Measurements from ENCODE around the gene UNC93B1.
"Not testable (repeated sequence)": the region's sequence is repeated elsewhere in the genome, so short reads cannot be mapped to it uniquely, and the experiment has no call there.

Gene UNC93B1

DNA sequence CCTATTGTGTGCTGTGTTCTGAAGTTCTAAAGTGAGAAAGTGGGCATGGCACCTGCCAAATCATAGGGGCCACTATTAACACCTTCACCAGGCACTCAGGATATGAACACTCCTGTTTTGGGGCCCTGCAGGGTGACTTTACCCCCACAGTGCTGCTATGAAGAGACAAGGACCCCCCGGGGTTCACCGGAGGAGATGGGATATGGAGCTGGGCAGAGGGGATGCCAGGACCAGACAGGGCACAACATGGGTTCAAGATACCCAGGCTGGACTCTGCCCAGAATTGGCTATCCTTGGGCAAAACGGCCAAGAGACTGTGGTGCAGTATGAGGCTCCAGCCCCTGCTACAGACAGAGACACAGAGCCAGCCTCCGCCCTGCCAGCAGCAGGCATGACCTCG lies 9.5 kb downstream of the UNC93B1 start:
- H3K4me3 ChIP-seq (ENCODE audit: low read depth in 1 of 2, low read length in 2 of 2); H3K27ac ChIP-seq (ENCODE audit: low read length); H3K9me3 ChIP-seq (ENCODE audit: control insufficient read depth in 1 of 2, low read length in 2 of 2); H3K27me3 ChIP-seq (ENCODE audit: low read depth, low read length); H3K36me3 ChIP-seq (ENCODE audit: control insufficient read depth in 1 of 2, insufficient read depth in 2 of 2, low read length in 2 of 2); H3K4me1 ChIP-seq (ENCODE audit: control insufficient read depth in 1 of 2, insufficient read depth in 2 of 2, low read length in 2 of 2): not testable (repeated sequence)

DNA sequence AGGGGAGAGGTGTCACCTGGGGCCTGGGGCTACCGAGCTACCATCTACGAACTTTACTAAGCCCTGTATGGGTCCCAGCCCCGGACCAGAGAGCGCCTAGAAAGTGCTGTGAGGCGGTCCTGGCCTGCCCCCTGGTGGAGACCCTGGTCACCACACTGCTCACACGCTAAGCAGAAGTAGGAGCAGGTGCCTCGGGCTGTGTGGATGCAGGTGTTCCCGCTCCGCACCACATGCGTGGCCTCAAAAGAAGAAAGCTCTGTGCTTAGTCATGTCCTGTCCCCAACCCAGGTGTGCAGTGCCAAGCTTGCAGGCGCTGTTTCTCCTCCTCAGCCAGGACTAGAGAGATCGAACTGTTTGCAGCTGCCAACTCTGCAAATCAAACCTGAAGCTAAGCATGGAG lies 10.1 kb downstream of the UNC93B1 start:
- H3K27ac ChIP-seq (ENCODE audit: low read length); H3K4me1 ChIP-seq (ENCODE audit: control insufficient read depth in 1 of 2, insufficient read depth in 2 of 2, low read length in 2 of 2); H3K36me3 ChIP-seq (ENCODE audit: control insufficient read depth in 1 of 2, insufficient read depth in 2 of 2, low read length in 2 of 2); H3K27me3 ChIP-seq (ENCODE audit: low read depth, low read length); H3K9me3 ChIP-seq (ENCODE audit: control insufficient read depth in 1 of 2, low read length in 2 of 2); H3K4me3 ChIP-seq (ENCODE audit: low read depth in 1 of 2, low read length in 2 of 2): not testable (repeated sequence)

DNA sequence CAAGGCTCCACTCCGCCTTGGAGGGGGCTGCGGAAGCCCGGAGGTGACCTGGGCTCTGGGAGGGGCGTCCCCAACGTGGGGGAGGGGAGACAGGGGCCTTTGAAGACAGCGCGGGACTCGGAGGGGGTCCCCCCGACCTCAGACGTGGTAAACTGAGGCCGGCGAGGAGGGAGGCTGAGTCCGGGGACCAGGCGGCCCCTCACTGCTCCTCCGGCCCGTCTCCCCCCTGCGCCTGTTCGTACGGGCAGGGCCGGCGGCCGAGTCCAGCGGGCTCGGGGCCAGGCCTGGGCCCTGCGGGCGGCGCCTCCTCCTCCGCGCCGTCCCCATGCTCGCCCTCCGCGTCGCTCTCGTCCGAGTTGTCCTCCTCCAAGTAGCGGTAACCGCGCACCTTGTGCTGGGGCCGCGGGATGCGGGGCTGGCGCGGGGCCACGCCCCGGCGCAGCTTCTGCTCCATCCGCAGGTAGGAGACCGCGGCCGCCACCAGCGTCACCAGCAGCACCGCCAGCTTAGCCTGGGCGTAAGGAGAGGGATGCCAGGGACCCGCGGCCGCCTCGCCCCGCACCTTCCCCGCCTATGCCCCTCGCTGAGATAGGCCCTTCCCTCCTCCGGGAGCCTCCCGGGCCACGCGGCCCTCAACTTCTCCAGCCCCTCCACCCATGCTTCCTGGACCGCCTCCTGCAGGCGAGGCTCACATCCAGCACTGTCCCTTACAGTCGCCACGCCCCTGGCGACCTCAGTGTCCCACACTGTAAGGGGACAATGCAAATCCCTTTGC lies 12.4 kb downstream of the UNC93B1 start:
- H3K27ac ChIP-seq (ENCODE audit: low read length); H3K27me3 ChIP-seq (ENCODE audit: low read depth, low read length); H3K9me3 ChIP-seq (ENCODE audit: control insufficient read depth in 1 of 2, low read length in 2 of 2); H3K4me1 ChIP-seq (ENCODE audit: control insufficient read depth in 1 of 2, insufficient read depth in 2 of 2, low read length in 2 of 2); H3K36me3 ChIP-seq (ENCODE audit: control insufficient read depth in 1 of 2, insufficient read depth in 2 of 2, low read length in 2 of 2); H3K4me3 ChIP-seq (ENCODE audit: low read depth in 1 of 2, low read length in 2 of 2): not testable (repeated sequence)

DNA sequence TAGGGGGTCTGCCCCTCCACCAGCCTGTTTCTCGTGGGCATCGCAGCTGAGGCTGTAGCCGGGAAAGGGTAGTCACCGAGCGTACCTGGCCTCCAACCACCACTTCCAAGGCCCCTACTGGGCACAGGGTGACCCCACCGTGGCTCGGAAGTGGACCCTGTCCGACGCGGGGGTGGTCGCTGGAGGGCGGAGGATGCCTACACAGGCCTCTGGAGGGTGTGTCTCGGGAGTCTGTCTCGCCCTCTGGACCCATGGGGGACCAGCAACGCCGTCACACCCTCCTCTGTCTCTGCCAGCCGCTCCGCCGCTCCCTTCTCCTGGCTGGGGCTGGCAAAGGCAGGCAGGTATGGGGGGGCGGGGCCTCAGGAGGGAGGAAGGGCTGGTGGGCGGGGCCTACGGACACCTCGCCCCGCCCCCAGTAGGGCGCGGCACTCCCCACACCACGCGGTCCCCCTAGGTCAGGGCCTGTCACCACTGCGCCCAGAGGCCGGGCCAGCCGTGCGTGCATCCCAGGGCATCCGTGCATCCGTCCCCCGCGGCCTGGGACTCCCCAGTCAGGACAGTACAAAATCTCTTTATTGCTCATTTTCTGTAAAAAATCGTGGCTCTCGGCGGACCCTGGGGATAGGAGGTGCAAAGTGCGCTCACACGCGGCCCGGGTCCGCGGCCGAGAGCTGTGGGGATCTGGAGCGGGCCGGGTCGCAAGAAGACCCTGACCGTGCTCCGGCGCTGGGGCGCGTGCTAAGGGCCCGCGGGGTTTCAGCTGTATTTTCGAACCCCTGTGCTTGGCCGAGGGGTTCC lies 13.2 kb downstream of the UNC93B1 start:
- not testable (repeated sequence) for H3K27ac ChIP-seq (ENCODE audit: low read length); H3K36me3 ChIP-seq (ENCODE audit: control insufficient read depth in 1 of 2, insufficient read depth in 2 of 2, low read length in 2 of 2); H3K4me3 ChIP-seq (ENCODE audit: low read depth in 1 of 2, low read length in 2 of 2); H3K4me1 ChIP-seq (ENCODE audit: control insufficient read depth in 1 of 2, insufficient read depth in 2 of 2, low read length in 2 of 2); H3K27me3 ChIP-seq (ENCODE audit: low read depth, low read length); H3K9me3 ChIP-seq (ENCODE audit: control insufficient read depth in 1 of 2, low read length in 2 of 2)

DNA sequence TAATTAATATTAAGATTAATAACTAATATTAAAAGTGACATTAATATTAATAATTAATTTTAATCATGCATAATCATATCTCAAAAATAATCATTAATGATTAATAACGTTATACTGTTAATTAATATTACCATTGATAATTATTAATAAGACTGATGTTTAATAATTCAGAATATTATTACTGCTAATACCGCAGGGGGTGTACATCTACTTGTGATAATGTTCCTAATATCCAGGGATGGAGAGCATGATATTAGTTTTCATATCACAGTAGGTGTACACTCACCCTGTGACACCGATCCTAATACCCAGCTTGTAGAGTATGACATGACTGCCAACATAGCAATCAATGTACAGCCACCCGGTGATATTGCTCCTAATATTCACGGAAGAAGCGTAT lies 18.6 kb downstream of the UNC93B1 start:
- not testable (repeated sequence) for H3K9me3 ChIP-seq (ENCODE audit: control insufficient read depth in 1 of 2, low read length in 2 of 2); H3K4me1 ChIP-seq (ENCODE audit: control insufficient read depth in 1 of 2, insufficient read depth in 2 of 2, low read length in 2 of 2); H3K4me3 ChIP-seq (ENCODE audit: low read depth in 1 of 2, low read length in 2 of 2); H3K36me3 ChIP-seq (ENCODE audit: control insufficient read depth in 1 of 2, insufficient read depth in 2 of 2, low read length in 2 of 2); H3K27ac ChIP-seq (ENCODE audit: low read length); H3K27me3 ChIP-seq (ENCODE audit: low read depth, low read length)

DNA sequence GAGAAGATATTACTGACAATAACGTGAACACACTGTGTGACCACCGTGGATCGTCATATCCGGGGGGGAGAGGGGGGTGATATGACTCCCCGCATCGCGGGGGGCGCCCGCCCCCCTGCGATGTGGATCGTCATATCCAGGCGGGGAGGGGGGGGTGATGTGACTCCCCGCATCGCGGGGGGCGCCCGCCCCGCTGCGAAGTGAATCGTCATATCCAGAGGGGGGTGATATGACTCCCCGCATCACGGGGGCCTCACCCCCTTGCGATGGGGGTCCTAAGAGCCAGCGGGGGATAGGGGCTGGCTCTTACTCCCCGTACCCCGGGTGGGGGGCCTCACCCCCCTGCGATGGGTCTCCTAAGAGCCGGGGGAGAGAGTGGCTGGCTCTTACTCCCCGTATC lies 19.9 kb downstream of the UNC93B1 start:
- Histone ChIP-seq H3K4me1 (ENCODE audit: control insufficient read depth in 1 of 2, insufficient read depth in 2 of 2, low read length in 2 of 2) (no peaks in the 10 kb centered on the region), H3K27ac (ENCODE audit: low read length) (no peak overlapping the region), H3K4me3 (ENCODE audit: low read depth in 1 of 2, low read length in 2 of 2) (no peak overlapping the region)

DNA sequence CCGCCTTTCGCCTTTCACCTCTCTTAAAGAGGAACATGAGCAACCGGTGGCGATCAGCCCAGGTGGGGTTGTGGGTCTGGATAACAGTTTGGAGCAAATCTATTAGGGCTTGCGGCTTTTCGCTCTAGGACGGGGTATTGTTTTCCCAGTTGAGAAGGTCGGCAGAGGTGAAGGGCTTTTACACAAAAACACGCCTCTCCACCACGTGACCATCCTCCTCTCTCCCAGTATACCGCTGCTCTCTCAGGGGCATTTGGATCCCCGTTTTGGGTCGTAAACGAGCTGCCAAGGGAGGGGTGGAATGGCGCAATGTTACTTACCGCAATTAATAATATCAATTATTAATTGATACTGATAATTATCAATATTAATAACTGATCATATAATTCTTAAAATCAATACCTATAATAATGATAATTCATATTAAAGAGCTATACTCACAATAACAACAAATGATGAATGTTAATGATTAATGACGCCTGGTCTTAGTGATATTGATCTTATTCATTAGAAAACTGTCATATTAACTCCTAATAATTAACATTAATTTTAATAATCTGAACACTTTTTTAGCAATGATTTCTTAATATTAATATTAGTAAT lies 21.5 kb downstream of the UNC93B1 start:
- H3K36me3 ChIP-seq (ENCODE audit: control insufficient read depth in 1 of 2, insufficient read depth in 2 of 2, low read length in 2 of 2); H3K9me3 ChIP-seq (ENCODE audit: control insufficient read depth in 1 of 2, low read length in 2 of 2); H3K27me3 ChIP-seq (ENCODE audit: low read depth, low read length); H3K27ac ChIP-seq (ENCODE audit: low read length); H3K4me3 ChIP-seq (ENCODE audit: low read depth in 1 of 2, low read length in 2 of 2); H3K4me1 ChIP-seq (ENCODE audit: control insufficient read depth in 1 of 2, insufficient read depth in 2 of 2, low read length in 2 of 2): not testable (repeated sequence)

More for the DNA sequence above, 19.9 kb downstream of the UNC93B1 start:
- Histone ChIP-seq H3K36me3 (ENCODE audit: control insufficient read depth in 1 of 2, insufficient read depth in 2 of 2, low read length in 2 of 2) (no peaks in the 10 kb centered on the region), H3K27me3 (ENCODE audit: low read depth, low read length) (no peaks in the 10 kb centered on the region), H3K9me3 (ENCODE audit: control insufficient read depth in 1 of 2, low read length in 2 of 2) (no peaks in the 10 kb centered on the region)

DNA sequence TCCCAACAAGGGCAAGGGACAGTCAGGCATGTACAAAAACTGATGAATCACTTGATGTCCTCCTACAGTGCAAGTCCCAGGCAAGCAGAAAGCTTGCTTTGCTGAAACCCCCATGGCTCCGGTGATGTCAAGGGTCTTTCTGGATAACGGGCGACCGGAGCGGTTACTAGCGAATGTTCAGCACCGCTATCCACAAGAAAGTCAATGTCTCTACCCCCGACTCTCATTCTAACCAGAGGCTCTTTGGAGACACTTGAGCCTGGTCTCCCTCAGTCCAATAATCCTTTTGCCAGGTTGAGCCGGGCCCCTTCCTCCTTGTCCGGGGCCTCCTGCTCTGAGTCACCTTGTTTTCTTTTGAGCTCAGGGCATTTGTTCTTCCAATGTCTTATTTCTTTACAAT lies 22.7 kb downstream of the UNC93B1 start:
- H3K4me1 ChIP-seq (ENCODE audit: control insufficient read depth in 1 of 2, insufficient read depth in 2 of 2, low read length in 2 of 2); H3K27me3 ChIP-seq (ENCODE audit: low read depth, low read length); H3K27ac ChIP-seq (ENCODE audit: low read length); H3K4me3 ChIP-seq (ENCODE audit: low read depth in 1 of 2, low read length in 2 of 2); H3K36me3 ChIP-seq (ENCODE audit: control insufficient read depth in 1 of 2, insufficient read depth in 2 of 2, low read length in 2 of 2); H3K9me3 ChIP-seq (ENCODE audit: control insufficient read depth in 1 of 2, low read length in 2 of 2): not testable (repeated sequence)

DNA sequence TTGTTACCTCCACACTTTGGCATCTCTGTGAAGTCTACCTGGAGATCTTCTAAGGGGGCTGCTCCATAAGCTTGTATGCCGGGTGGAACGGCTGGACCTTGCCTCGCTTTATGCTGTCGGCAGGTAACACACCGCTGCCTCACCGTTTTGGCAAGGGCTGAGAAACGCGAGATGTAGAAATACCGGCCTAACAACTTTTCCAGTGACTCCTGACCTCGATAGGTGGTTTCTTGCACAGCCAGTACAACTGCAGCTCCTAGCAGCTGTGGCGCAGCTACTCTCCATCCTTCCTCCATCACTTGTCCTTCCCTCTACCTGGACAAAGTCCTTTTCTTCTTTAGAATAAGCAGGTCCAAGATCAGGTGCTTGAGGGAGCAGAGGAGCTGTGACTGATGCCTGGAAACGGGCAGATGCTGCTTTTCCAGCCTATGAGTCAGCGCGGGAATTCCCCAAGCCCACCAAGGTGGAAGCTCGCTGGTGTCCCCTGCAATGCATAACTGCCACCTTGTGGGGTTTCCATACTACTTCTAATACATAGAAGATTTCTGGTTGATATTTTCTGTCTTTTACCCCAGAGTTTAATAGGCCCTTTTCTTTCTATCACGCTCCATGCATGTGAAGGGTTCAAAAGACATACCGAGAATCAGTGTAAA lies 25.0 kb downstream of the UNC93B1 start:
- H3K36me3 ChIP-seq (ENCODE audit: control insufficient read depth in 1 of 2, insufficient read depth in 2 of 2, low read length in 2 of 2); H3K27ac ChIP-seq (ENCODE audit: low read length); H3K27me3 ChIP-seq (ENCODE audit: low read depth, low read length); H3K4me3 ChIP-seq (ENCODE audit: low read depth in 1 of 2, low read length in 2 of 2); H3K4me1 ChIP-seq (ENCODE audit: control insufficient read depth in 1 of 2, insufficient read depth in 2 of 2, low read length in 2 of 2); H3K9me3 ChIP-seq (ENCODE audit: control insufficient read depth in 1 of 2, low read length in 2 of 2): not testable (repeated sequence)

DNA sequence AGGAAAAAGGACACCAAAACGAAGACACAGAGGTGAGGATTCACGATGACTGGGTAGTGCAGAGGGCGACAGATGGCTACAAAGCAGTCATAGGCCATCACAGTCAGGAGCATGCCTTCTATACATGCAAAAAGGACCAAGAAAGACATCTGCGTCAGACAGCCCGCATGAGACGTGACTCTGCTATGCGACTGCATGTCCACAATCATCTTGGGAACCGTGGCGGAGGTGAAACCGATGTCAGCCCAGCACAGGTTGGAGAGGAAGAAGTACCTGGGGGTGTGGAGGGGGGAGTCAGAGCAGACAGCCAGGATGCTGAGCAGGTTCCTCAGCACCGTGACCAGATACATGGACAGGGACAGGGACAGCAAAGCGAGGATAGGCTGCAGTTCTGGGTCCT lies 29.2 kb downstream of the UNC93B1 start:
- not testable (repeated sequence) for H3K4me3 ChIP-seq (ENCODE audit: low read depth in 1 of 2, low read length in 2 of 2); H3K36me3 ChIP-seq (ENCODE audit: control insufficient read depth in 1 of 2, insufficient read depth in 2 of 2, low read length in 2 of 2); H3K9me3 ChIP-seq (ENCODE audit: control insufficient read depth in 1 of 2, low read length in 2 of 2); H3K4me1 ChIP-seq (ENCODE audit: control insufficient read depth in 1 of 2, insufficient read depth in 2 of 2, low read length in 2 of 2); H3K27me3 ChIP-seq (ENCODE audit: low read depth, low read length); H3K27ac ChIP-seq (ENCODE audit: low read length)

DNA sequence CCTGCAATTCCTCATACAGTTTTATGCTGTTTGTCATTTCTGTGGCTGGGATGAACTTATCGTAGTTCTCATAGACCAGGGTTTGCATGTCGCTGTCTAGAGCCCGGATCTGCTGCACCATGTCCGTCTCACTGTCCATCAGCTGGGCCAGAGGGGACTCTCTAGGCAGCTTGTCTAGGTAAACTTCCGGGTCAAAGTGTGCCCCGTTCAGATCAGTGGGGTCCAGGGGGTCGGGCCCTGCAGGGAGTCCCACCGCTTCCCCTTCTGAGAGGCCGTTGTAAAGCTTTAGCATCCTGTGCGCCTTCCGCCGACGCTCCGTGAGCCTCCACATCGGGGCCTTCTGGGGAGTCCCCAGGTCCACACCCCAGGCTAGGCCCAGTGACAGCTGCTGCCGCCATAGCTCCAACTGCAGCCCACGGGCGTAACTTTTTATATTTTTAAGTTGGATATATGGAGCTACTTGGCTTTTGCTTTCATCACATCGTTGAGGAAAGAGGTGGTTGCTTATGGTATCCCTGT lies 38.0 kb downstream of the UNC93B1 start:
- H3K27ac ChIP-seq (ENCODE audit: low read length); H3K4me3 ChIP-seq (ENCODE audit: low read depth in 1 of 2, low read length in 2 of 2); H3K36me3 ChIP-seq (ENCODE audit: control insufficient read depth in 1 of 2, insufficient read depth in 2 of 2, low read length in 2 of 2); H3K9me3 ChIP-seq (ENCODE audit: control insufficient read depth in 1 of 2, low read length in 2 of 2); H3K27me3 ChIP-seq (ENCODE audit: low read depth, low read length); H3K4me1 ChIP-seq (ENCODE audit: control insufficient read depth in 1 of 2, insufficient read depth in 2 of 2, low read length in 2 of 2): not testable (repeated sequence)

Data from muscle layer of duodenum (tissue), 2 donors.